GM12878 (cell line): Measurements from ENCODE around the gene HSFX4. TPM values are rescaled to one million over a fixed set of nuclear protein-coding genes. Genes with fewer than 3 reads are reported as not detected.

Source experiments
- ATF7 ChIP-seq: fragments of 450-650 bp; IDR thresholded peaks from 2 replicates; pipeline ENCODE4 v1.6.1; 2016; ENCODE audit warnings: low read depth, mild to moderate bottlenecking
- HCFC1 ChIP-seq: fragments of 150-350 bp; IDR thresholded peaks from 2 replicates; pipeline ENCODE4 v1.6.1; 2014; ENCODE audit warnings: low read length
- HDGF ChIP-seq: fragments of 450-650 bp; IDR thresholded peaks from 2 replicates; pipeline ENCODE4 v1.6.1; 2016; ENCODE audit warnings: antibody characterized with exemption
- LARP7 ChIP-seq: fragments of 450-650 bp; IDR thresholded peaks from 2 replicates; pipeline ENCODE4 v1.6.1; 2017; ENCODE audit warnings: mild to moderate bottlenecking
- MTA2 ChIP-seq: fragments of 450-650 bp; IDR thresholded peaks from 2 replicates; pipeline ENCODE4 v1.6.1; 2016; ENCODE audit warnings: low read depth, mild to moderate bottlenecking, moderate library complexity
- SMAD1 ChIP-seq: fragments of 450-650 bp; IDR thresholded peaks from 2 replicates; pipeline ENCODE4 v1.6.1; 2018; ENCODE audit warnings: mild to moderate bottlenecking, low read depth; ENCODE audit not compliant: partially characterized antibody
- SMARCA5 ChIP-seq: fragments of 450-650 bp; IDR thresholded peaks from 2 replicates; pipeline ENCODE4 v1.6.1; 2017; ENCODE audit warnings: mild to moderate bottlenecking
- TCF3 ChIP-seq: IDR thresholded peaks from 2 replicates; pipeline ENCODE4 v1.6.1; 2012; ENCODE audit warnings: low read depth, mild to moderate bottlenecking, low read length, borderline replicate concordance; ENCODE audit not compliant: insufficient read depth
- polyA plus RNA-seq, 11 experiments: library from polyadenylated mRNA; depleted of rRNA in 4 of 11; unstranded in 6 of 11; stranded (reverse) in 5 of 11; fragments of >200 nt; fragmentation: Nextera tagmentation in 4 of 11; fragmentation: Illumina TruSeq in 1 of 11; extraction: Ambion mirVana in 4 of 11; extraction: Trizol in 1 of 11; gene quantifications; 1 replicate in 1 of 11; 2 replicates in 10 of 11; pipeline versions ENCODE4 v1.2.1 to v1.2.3, GENCODE V29; 2011 to 2016; ENCODE audit warnings: inconsistent platforms in 2 of 11, missing spikeins in 2 of 11, low read depth in 1 of 11
- total RNA-seq, 4 experiments: library from RNA; depleted of rRNA in 3 of 4; stranded (reverse); fragments of >200 nt in 3 of 4; fragmentation: Illumina TruSeq in 1 of 4; extraction: Trizol in 1 of 4; gene quantifications; 2 replicates each; pipeline versions ENCODE4 v1.2.1 to v1.2.3, GENCODE V29; 2013 to 2021
- TF ChIP-seq, protein P1 (sequence below): fragments of 450-650 bp; formaldehyde crosslinking; IDR thresholded peaks from 2 replicates; pipeline ENCODE4 v1.5.0; 2022; ENCODE audit warnings: mild to moderate bottlenecking, missing genetic modification characterization
- TF ChIP-seq, protein P2 (sequence below): fragments of 450-650 bp; IDR thresholded peaks from 2 replicates; pipeline ENCODE4 v1.6.1; 2017; ENCODE audit warnings: low read depth, mild to moderate bottlenecking, moderate library complexity
- TF ChIP-seq, protein P3 (sequence below), 3 experiments: IDR thresholded peaks in 2 of 3; conservative IDR thresholded peaks in 1 of 3; 2 replicates each; pipeline ENCODE4 v1.5.1; 2011; ENCODE audit warnings: low read depth in 3 of 3, low read length in 3 of 3, mild to moderate bottlenecking in 3 of 3, control low read depth in 2 of 3, moderate library complexity in 2 of 3, inconsistent platforms in 1 of 3, mixed read lengths in 1 of 3; ENCODE audit not compliant: control insufficient read depth in 2 of 3, insufficient read depth in 1 of 3; ENCODE audit errors: extremely low read depth in 1 of 3
- TF ChIP-seq, protein P4 (sequence below): IDR thresholded peaks from 2 replicates; pipeline ENCODE4 v1.6.1; 2012; ENCODE audit warnings: improper control_type of control experiment, low read depth, low read length; ENCODE audit not compliant: insufficient replicate concordance
- TF ChIP-seq, protein P5 (sequence below): fragments of 450-650 bp; IDR thresholded peaks from 2 replicates; pipeline ENCODE4 v1.6.1; 2018; ENCODE audit warnings: borderline replicate concordance, mild to moderate bottlenecking; ENCODE audit not compliant: partially characterized antibody

Gene HSFX4
- total and polyA plus RNA-seq, 10 of the 15 experiments (the other 5 are each of a cell fraction or from before 2014, with no cell fraction given): 0.11 to 0.24 (median 0.21) TPM; not detected in 6

DNA sequence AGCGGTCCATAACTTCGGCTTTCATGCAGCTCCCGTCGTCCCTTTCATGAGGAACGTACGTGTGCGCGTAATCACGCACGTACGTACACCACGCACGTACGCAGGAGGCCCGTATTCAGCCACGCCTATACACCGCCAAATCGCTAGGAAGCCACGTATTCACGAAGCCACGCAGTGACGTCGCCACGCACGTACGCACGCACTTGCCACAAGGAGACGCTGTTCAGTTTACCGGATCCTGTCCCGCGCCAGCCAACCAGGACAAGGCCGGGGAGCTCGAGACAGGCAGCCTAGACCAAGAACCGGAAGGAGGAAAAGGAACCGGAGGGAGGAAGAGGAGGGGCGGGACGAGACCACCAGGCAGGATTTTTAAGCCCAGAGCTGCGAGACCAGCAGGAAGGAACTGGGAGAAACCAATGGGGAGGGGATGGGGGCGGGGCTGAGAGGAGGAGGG, 9.1 kb downstream of the HSFX4 start, which contains the start of gene EOLA2 (continued):
- TF ChIP-seq MTA2 (no peak), LARP7 (no peak), SMAD1 (no peak), HCFC1 (peak; percentile 49), TCF3 (no peak), HDGF (peak; percentile 97), ATF7 (peak; percentile 84), SMARCA5 (no peak)
- TF ChIP-seq, protein P1, sequence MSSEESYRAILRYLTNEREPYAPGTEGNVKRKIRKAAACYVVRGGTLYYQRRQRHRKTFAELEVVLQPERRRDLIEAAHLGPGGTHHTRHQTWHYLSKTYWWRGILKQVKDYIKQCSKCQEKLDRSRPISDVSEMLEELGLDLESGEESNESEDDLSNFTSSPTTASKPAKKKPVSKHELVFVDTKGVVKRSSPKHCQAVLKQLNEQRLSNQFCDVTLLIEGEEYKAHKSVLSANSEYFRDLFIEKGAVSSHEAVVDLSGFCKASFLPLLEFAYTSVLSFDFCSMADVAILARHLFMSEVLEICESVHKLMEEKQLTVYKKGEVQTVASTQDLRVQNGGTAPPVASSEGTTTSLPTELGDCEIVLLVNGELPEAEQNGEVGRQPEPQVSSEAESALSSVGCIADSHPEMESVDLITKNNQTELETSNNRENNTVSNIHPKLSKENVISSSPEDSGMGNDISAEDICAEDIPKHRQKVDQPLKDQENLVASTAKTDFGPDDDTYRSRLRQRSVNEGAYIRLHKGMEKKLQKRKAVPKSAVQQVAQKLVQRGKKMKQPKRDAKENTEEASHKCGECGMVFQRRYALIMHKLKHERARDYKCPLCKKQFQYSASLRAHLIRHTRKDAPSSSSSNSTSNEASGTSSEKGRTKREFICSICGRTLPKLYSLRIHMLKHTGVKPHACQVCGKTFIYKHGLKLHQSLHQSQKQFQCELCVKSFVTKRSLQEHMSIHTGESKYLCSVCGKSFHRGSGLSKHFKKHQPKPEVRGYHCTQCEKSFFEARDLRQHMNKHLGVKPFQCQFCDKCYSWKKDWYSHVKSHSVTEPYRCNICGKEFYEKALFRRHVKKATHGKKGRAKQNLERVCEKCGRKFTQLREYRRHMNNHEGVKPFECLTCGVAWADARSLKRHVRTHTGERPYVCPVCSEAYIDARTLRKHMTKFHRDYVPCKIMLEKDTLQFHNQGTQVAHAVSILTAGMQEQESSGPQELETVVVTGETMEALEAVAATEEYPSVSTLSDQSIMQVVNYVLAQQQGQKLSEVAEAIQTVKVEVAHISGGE (CRISPR knock-in tag): no peak
- TF ChIP-seq, protein P2, sequence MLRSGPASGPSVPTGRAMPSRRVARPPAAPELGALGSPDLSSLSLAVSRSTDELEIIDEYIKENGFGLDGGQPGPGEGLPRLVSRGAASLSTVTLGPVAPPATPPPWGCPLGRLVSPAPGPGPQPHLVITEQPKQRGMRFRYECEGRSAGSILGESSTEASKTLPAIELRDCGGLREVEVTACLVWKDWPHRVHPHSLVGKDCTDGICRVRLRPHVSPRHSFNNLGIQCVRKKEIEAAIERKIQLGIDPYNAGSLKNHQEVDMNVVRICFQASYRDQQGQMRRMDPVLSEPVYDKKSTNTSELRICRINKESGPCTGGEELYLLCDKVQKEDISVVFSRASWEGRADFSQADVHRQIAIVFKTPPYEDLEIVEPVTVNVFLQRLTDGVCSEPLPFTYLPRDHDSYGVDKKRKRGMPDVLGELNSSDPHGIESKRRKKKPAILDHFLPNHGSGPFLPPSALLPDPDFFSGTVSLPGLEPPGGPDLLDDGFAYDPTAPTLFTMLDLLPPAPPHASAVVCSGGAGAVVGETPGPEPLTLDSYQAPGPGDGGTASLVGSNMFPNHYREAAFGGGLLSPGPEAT: peak; percentile 50; the same call in 1 of the 2 replicates
- TF ChIP-seq, protein P3, sequence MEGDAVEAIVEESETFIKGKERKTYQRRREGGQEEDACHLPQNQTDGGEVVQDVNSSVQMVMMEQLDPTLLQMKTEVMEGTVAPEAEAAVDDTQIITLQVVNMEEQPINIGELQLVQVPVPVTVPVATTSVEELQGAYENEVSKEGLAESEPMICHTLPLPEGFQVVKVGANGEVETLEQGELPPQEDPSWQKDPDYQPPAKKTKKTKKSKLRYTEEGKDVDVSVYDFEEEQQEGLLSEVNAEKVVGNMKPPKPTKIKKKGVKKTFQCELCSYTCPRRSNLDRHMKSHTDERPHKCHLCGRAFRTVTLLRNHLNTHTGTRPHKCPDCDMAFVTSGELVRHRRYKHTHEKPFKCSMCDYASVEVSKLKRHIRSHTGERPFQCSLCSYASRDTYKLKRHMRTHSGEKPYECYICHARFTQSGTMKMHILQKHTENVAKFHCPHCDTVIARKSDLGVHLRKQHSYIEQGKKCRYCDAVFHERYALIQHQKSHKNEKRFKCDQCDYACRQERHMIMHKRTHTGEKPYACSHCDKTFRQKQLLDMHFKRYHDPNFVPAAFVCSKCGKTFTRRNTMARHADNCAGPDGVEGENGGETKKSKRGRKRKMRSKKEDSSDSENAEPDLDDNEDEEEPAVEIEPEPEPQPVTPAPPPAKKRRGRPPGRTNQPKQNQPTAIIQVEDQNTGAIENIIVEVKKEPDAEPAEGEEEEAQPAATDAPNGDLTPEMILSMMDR (IDR thresholded peaks at IDR 0.05 in 2 of 3, conservative IDR thresholded peaks at IDR 0.05 in 1 of 3; ENCODE audit: control insufficient read depth in 2 of 3, extremely low read depth in 1 of 3, insufficient read depth in 1 of 3, low read depth in 3 of 3, low read length in 3 of 3): peak; percentile 53 to 61 (median 57); a peak in 5 of 6 replicates
- TF ChIP-seq, protein P4, sequence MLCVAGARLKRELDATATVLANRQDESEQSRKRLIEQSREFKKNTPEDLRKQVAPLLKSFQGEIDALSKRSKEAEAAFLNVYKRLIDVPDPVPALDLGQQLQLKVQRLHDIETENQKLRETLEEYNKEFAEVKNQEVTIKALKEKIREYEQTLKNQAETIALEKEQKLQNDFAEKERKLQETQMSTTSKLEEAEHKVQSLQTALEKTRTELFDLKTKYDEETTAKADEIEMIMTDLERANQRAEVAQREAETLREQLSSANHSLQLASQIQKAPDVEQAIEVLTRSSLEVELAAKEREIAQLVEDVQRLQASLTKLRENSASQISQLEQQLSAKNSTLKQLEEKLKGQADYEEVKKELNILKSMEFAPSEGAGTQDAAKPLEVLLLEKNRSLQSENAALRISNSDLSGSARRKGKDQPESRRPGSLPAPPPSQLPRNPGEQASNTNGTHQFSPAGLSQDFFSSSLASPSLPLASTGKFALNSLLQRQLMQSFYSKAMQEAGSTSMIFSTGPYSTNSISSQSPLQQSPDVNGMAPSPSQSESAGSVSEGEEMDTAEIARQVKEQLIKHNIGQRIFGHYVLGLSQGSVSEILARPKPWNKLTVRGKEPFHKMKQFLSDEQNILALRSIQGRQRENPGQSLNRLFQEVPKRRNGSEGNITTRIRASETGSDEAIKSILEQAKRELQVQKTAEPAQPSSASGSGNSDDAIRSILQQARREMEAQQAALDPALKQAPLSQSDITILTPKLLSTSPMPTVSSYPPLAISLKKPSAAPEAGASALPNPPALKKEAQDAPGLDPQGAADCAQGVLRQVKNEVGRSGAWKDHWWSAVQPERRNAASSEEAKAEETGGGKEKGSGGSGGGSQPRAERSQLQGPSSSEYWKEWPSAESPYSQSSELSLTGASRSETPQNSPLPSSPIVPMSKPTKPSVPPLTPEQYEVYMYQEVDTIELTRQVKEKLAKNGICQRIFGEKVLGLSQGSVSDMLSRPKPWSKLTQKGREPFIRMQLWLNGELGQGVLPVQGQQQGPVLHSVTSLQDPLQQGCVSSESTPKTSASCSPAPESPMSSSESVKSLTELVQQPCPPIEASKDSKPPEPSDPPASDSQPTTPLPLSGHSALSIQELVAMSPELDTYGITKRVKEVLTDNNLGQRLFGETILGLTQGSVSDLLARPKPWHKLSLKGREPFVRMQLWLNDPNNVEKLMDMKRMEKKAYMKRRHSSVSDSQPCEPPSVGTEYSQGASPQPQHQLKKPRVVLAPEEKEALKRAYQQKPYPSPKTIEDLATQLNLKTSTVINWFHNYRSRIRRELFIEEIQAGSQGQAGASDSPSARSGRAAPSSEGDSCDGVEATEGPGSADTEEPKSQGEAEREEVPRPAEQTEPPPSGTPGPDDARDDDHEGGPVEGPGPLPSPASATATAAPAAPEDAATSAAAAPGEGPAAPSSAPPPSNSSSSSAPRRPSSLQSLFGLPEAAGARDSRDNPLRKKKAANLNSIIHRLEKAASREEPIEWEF: no peak
- TF ChIP-seq, protein P5, sequence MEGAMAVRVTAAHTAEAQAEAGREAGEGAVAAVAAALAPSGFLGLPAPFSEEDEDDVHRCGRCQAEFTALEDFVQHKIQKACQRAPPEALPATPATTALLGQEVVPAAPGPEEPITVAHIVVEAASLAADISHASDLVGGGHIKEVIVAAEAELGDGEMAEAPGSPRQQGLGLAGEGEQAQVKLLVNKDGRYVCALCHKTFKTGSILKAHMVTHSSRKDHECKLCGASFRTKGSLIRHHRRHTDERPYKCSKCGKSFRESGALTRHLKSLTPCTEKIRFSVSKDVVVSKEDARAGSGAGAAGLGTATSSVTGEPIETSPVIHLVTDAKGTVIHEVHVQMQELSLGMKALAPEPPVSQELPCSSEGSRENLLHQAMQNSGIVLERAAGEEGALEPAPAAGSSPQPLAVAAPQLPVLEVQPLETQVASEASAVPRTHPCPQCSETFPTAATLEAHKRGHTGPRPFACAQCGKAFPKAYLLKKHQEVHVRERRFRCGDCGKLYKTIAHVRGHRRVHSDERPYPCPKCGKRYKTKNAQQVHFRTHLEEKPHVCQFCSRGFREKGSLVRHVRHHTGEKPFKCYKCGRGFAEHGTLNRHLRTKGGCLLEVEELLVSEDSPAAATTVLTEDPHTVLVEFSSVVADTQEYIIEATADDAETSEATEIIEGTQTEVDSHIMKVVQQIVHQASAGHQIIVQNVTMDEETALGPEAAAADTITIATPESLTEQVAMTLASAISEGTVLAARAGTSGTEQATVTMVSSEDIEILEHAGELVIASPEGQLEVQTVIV: no peak
